Loucy (cell line): ENCODE results near the gene COA6.

ENCODE experiments used
- H2AFZ ChIP-seq: fragments of 200-600 bp; sonication (generic); 2 replicates; pipeline ENCODE4 v1.6.0; 2016; ENCODE audit warnings: antibody characterized with exemption, mild to moderate bottlenecking, low read length, moderate library complexity
- H3F3A ChIP-seq: fragments of 200-600 bp; 2 replicates; pipeline ENCODE4 v1.6.0; 2016; ENCODE audit warnings: antibody characterized with exemption, low read depth, mild to moderate bottlenecking
- H3K27me3 ChIP-seq: fragments of 200-600 bp; sonication (generic); 2 replicates; pipeline ENCODE4 v1.6.1; 2014; ENCODE audit warnings: low read length, mild to moderate bottlenecking; ENCODE audit not compliant: insufficient read depth, poor library complexity, severe bottlenecking
- H3K36me3 ChIP-seq: fragments of 200-600 bp; sonication (generic); 2 replicates; pipeline ENCODE4 v1.6.1; 2016; ENCODE audit warnings: low read length; ENCODE audit not compliant: insufficient read depth
- H3K4me1 ChIP-seq: fragments of 200-600 bp; sonication (generic); 2 replicates; pipeline ENCODE4 v1.5.1; 2014; ENCODE audit warnings: low read length, mild to moderate bottlenecking; ENCODE audit not compliant: insufficient read depth, poor library complexity, severe bottlenecking
- H3K4me2 ChIP-seq: fragments of 200-600 bp; sonication (generic); 2 replicates; pipeline ENCODE4 v1.6.0; 2014; ENCODE audit warnings: antibody characterized with exemption, low read length, low read depth, mild to moderate bottlenecking; ENCODE audit not compliant: poor library complexity, severe bottlenecking
- H3K4me3 ChIP-seq: fragments of 200-600 bp; sonication (generic); 2 replicates; pipeline ENCODE4 v1.5.1; 2014; ENCODE audit warnings: low read length, mild to moderate bottlenecking, mixed read lengths; ENCODE audit not compliant: poor library complexity, severe bottlenecking
- H3K79me2 ChIP-seq: fragments of 200-600 bp; sonication (generic); 2 replicates; pipeline ENCODE4 v1.6.1; 2014; ENCODE audit warnings: low read length; ENCODE audit not compliant: insufficient read depth
- H3K9ac ChIP-seq: fragments of 200-600 bp; sonication (generic); 2 replicates; pipeline ENCODE4 v1.6.0; 2014; ENCODE audit warnings: mild to moderate bottlenecking, low read depth, low read length, moderate library complexity; ENCODE audit not compliant: poor library complexity, severe bottlenecking
- H3K9me2 ChIP-seq: fragments of 200-600 bp; sonication (generic); replicated peaks from 2 replicates; pipeline ENCODE4 v1.6.1; 2016; ENCODE audit warnings: low read depth, low read length, mixed read lengths
- H3K9me3 ChIP-seq: fragments of 200-600 bp; sonication (generic); 2 replicates; pipeline ENCODE4 v1.6.1; 2014; ENCODE audit warnings: mild to moderate bottlenecking, antibody characterized with exemption, low read length, low read depth; ENCODE audit not compliant: insufficient read depth
- H4K20me1 ChIP-seq: fragments of 200-600 bp; sonication (generic); 2 replicates; pipeline ENCODE4 v1.6.0; 2014; ENCODE audit warnings: antibody characterized with exemption, low read length, mild to moderate bottlenecking; ENCODE audit not compliant: insufficient read depth, poor library complexity, severe bottlenecking
- EZH2phosphoT487 ChIP-seq: fragments of 200-600 bp; IDR thresholded peaks from 2 replicates; pipeline ENCODE4 v1.6.1; 2018; ENCODE audit warnings: antibody characterized with exemption, mild to moderate bottlenecking, moderate library complexity, borderline replicate concordance
- TF ChIP-seq, protein P1 (sequence below): fragments of 200-600 bp; sonication (generic); conservative IDR thresholded peaks from 2 replicates; pipeline ENCODE4 v1.5.1; 2014; ENCODE audit warnings: mild to moderate bottlenecking, antibody characterized with exemption, low read length

Gene COA6, protein sequence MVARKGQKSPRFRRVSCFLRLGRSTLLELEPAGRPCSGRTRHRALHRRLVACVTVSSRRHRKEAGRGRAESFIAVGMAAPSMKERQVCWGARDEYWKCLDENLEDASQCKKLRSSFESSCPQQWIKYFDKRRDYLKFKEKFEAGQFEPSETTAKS

DNA sequence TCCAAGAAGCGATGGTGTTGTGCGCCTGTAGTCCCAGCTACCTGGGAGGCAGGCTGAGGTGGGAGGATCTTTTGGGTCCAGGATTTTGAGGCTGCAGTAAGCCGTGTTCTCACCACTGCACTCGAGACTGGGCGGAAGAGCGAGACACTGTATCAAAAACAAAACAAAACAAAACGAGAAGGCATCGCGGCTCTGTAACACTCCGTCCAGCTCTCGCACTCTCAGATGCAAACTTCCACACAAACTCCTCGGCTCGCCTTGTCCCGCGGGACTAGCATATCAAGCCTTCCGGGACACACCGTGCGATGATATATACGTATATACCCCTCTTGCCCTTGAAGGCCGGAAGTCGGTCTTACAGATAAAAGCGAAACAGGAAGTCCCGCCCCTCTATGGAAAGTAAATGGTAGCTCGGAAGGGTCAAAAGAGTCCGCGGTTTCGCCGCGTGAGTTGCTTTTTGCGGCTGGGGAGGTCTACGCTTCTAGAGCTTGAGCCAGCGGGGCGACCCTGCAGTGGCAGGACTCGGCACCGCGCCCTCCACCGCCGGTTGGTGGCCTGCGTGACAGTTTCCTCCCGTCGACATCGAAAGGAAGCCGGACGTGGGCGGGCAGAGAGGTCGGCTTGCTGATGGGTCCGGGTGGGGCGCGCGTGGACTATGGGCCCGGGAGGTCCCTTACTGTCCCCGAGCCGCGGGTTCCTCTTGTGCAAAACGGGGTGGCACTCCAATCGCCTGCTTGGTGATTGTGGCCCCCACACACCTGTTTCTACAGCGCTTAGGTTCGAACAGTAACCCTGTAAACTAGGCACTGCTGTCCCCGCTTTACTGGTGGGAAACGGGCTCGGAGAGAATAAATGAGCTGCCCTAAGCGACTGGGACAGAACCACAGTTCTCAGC is at the start of gene COA6:
Gene COA6, plus strand, starts transcription at position 393 of the 895 bp plus-strand sequence. Its CDS starts 11 bp downstream, at position 404.
- TF ChIP-seq, protein P1, sequence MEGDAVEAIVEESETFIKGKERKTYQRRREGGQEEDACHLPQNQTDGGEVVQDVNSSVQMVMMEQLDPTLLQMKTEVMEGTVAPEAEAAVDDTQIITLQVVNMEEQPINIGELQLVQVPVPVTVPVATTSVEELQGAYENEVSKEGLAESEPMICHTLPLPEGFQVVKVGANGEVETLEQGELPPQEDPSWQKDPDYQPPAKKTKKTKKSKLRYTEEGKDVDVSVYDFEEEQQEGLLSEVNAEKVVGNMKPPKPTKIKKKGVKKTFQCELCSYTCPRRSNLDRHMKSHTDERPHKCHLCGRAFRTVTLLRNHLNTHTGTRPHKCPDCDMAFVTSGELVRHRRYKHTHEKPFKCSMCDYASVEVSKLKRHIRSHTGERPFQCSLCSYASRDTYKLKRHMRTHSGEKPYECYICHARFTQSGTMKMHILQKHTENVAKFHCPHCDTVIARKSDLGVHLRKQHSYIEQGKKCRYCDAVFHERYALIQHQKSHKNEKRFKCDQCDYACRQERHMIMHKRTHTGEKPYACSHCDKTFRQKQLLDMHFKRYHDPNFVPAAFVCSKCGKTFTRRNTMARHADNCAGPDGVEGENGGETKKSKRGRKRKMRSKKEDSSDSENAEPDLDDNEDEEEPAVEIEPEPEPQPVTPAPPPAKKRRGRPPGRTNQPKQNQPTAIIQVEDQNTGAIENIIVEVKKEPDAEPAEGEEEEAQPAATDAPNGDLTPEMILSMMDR, result no peak
- TF ChIP-seq EZH2phosphoT487, result no peak
- peak within 1 kb of the TSS; percentile 98 for H3K9ac ChIP-seq
- no peaks in the 10 kb centered on the region for H4K20me1 ChIP-seq
- H3K4me2 ChIP-seq, result peak within 1 kb of the TSS; percentile 100
- no peaks in the 10 kb centered on the region for H3K9me3 ChIP-seq
- peaks cover 33% of the 10 kb centered on the region for H3K4me1 ChIP-seq
- no peaks in the 10 kb centered on the region for H3K9me2 ChIP-seq
- H3F3A ChIP-seq, result 0 out of 2 replicates have a peak, but pooled peaks cover 6% of the 10 kb centered on the region
- H3K4me3 ChIP-seq, result peak within 1 kb of the TSS; percentile 98
- peak within 1 kb of the TSS; percentile 98 for H2AFZ ChIP-seq
- H3K79me2 ChIP-seq, result peaks cover 50% of the 10 kb centered on the region
- no peaks in the 10 kb centered on the region for H3K27me3 ChIP-seq
- peaks cover 6% of the 10 kb centered on the region; the same call in 1 of the 2 replicates for H3K36me3 ChIP-seq

DNA sequence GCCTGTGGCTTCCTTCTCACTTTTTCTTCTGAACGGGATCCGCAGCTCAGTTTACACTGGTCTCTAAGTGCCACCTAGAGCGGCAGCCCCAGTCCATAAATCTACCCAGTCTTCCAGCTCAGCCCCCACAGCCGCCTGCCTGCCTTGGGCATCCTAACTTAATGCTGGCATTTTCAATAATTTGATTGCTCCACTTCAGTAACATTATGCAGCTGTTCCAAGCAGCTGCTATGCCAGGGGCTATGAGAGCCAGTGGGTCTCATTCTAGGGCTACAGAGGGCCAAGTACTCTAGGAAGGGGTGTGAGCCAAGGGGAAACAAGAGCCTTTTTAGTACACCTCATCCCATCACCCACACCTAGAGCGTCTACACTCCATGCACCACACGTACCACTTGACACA is 48.4 kb upstream of the COA6 start:
- no peaks in the 10 kb centered on the region for H3K79me2 ChIP-seq
- TF ChIP-seq, protein P1, result no peak
- no peak for TF ChIP-seq EZH2phosphoT487
- no peak overlapping the region for H2AFZ ChIP-seq
- H3K4me2 ChIP-seq, result no peak overlapping the region
- H3K9me3 ChIP-seq, result no peaks in the 10 kb centered on the region
- H3K9me2 ChIP-seq, result no peaks in the 10 kb centered on the region
- H3K27me3 ChIP-seq, result no peaks in the 10 kb centered on the region
- H4K20me1 ChIP-seq, result no peaks in the 10 kb centered on the region
- H3K9ac ChIP-seq, result no peak overlapping the region
- no peak overlapping the region for H3K4me3 ChIP-seq
- H3K4me1 ChIP-seq, result peaks cover 21% of the 10 kb centered on the region
- no peaks in the 10 kb centered on the region for H3K36me3 ChIP-seq
- H3F3A ChIP-seq, result no peaks in the 10 kb centered on the region

DNA sequence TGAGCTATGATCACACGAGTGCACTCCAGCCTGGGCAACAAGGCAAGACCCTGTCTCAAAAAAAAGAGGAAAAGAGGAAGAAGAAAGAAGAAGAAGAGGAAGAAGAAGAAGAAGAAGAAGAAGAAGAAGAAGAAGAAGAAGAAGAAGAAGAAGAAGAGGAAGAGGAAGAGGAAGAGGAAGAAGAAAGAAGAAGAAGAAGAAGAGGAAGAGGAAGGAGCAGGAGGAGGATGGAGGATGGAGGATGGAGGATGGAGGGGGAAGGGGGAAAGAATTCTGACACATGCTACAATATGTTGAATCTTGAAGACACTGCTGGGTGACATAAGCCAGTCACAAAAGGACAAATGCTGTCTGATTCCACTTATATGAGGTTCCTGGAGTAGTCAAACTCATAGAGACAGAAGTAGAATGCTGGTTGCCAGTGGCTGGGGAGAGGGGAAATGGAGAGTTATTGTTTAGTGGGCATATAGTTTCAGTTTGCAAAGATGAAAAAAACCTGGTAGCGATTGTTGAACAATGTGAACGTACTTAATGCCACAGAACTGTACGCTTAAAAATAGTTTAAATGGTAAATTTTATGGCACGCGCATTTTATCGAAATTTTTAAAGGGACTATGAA is 47.3 kb upstream of the COA6 start:
- peak overlapping the region; percentile 81 for H3K4me3 ChIP-seq
- H3K9me2 ChIP-seq, result no peaks in the 10 kb centered on the region
- no peaks in the 10 kb centered on the region for H4K20me1 ChIP-seq
- TF ChIP-seq EZH2phosphoT487, result no peak
- TF ChIP-seq, protein P1, result no peak
- no peaks in the 10 kb centered on the region for H3F3A ChIP-seq
- H3K4me1 ChIP-seq, result peaks cover 16% of the 10 kb centered on the region
- no peaks in the 10 kb centered on the region for H3K9me3 ChIP-seq
- H3K4me2 ChIP-seq, result peak overlapping the region; percentile 72
- no peaks in the 10 kb centered on the region for H3K79me2 ChIP-seq
- H3K9ac ChIP-seq, result peak overlapping the region; percentile 75
- H2AFZ ChIP-seq, result peak overlapping the region; percentile 95
- H3K36me3 ChIP-seq, result no peaks in the 10 kb centered on the region
- no peaks in the 10 kb centered on the region for H3K27me3 ChIP-seq
